Lung microvascular endothelial cell (primary cell): ENCODE data around the gene IFNL1. TPM values are rescaled to one million over a fixed set of nuclear protein-coding genes. Genes with fewer than 3 reads are reported as not detected.
A peak's percentile ranks its signal among the peaks of the same experiment; 100 is the strongest.
"Not testable (repeated sequence)": the region's sequence is repeated elsewhere in the genome, so short reads cannot be mapped to it uniquely, and the experiment has no call there.

ENCODE experiments used
- DNase-seq, 2 donors: peaks; one replicate each; pipeline versions ENCODE4 v3.0.0 to v3.0.0-alpha.2; 2010; ENCODE audit warnings: low read depth in 2 of 2
- total RNA-seq: library from RNA; depleted of rRNA; stranded (reverse); fragments of >200 nt; gene quantifications from 2 replicates; pipeline ENCODE4 v1.2.1, GENCODE V29; 2014

IFNL1 gene
- total RNA-seq, 1 donor from 2014 or later, result not detected

- no peak for DNase-seq
These were observed 36.1 kb downstream of the IFNL1 start for GRCh38 chr19:39332293-39332692.

GRCh38 chr19:39332738-39333137 lies 36.5 kb downstream of the IFNL1 start:
- DNase-seq, result not testable (repeated sequence)

- DNase-seq, result no peak
These were observed 37.3 kb downstream of the IFNL1 start for GRCh38 chr19:39333507-39333906.

DNA sequence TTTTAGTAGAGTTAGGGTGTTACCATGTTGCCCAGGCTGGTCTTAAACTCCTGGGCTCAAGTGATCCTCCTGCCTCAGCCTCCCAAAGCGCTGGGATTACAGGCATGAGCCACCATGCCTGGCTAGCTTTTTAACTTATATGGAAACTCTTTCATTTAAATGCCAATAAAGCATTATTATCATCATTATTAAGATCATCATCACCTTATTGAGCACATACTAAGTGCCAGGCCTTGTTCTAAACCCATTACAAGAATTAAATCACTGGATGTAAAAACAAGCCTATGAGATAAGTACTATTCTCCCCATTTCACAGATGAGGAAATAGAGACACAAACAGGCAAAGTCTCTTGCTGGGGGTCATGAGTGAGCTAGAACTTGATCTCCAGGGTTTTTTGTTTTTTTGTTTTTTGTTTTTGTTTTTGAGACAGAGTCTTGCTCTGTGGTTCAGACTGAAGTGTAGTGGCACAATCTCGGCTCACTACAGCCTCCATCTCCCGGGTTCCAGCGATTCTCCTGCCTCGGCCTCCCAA lies 38.3 kb downstream of the IFNL1 start:
- DNase-seq, result no peak

GRCh38 chr19:39335168-39335548 lies 39.0 kb downstream of the IFNL1 start:
- peak in 1 of 2 donors; percentile 58 for DNase-seq

- no peak for DNase-seq
These were observed 40.3 kb downstream of the IFNL1 start for GRCh38 chr19:39336483-39336882.

DNA sequence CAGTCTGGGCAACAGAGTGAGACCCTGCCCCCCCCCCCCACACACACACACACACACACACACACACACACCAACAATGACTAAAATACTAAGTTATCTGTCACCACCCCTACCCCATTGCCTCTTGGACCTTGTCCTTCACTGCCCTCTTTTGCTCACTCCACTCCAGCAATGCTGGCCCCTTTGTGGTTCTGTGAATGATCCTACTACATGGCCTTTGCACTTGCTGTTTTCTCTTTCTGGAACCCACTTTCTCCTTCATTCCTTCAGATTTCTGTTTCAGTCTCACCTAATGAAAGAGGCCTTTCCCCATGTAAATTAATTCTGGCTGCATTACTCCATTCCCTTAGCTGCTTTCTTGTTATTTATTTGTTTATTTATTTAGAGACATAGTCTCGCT lies 43.5 kb downstream of the IFNL1 start:
- no peak for DNase-seq

DNA sequence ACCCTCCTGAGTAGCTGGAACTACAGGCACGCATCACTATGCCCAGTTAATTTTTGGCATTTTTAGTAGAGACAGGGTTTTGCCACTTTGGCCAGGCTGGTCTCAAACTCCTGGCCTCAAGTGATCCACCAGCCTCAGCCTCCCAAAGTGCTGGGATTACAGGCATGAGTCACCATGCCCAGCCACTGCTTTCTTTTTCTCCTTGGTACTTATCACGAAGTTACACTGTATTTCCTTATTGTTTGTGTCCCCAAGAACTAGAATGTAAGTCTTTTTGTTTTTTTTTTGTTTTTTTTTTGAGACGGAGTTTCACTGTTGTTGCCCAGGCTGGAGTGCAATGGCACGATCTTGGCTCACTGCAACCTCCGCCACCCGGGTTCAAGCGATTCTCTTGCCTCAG lies 43.9 kb downstream of the IFNL1 start:
- not testable (repeated sequence) for DNase-seq

DNA sequence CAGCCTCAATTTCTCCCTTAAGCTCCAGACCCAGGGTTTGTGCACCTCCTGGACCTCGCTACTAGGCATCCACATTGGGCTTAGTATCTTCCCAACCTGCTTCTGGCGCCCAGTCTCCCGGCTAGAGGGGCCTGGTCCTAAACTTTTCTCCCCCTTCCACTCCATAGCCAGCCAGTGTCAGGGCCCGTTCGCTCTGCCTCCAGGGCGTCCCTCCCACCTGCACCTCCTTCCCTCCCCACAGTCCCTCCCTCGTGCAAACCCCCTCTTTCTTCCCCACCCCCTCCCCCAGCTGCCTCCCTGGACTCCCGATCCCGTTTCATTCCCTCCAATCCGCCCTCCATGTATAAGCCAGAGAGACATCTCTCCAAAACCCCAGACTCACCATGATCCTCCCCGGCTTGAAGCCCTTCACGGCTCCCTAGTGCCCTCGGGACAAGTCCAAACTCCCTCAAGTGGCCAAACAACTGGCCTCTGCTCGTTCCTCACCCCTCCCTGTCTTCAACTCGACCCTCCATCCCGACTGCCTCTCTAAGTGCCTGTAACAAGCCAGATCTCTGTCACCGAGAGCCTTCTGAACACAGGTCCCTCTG lies 45.0 kb downstream of the IFNL1 start:
- no peak for DNase-seq

DNA sequence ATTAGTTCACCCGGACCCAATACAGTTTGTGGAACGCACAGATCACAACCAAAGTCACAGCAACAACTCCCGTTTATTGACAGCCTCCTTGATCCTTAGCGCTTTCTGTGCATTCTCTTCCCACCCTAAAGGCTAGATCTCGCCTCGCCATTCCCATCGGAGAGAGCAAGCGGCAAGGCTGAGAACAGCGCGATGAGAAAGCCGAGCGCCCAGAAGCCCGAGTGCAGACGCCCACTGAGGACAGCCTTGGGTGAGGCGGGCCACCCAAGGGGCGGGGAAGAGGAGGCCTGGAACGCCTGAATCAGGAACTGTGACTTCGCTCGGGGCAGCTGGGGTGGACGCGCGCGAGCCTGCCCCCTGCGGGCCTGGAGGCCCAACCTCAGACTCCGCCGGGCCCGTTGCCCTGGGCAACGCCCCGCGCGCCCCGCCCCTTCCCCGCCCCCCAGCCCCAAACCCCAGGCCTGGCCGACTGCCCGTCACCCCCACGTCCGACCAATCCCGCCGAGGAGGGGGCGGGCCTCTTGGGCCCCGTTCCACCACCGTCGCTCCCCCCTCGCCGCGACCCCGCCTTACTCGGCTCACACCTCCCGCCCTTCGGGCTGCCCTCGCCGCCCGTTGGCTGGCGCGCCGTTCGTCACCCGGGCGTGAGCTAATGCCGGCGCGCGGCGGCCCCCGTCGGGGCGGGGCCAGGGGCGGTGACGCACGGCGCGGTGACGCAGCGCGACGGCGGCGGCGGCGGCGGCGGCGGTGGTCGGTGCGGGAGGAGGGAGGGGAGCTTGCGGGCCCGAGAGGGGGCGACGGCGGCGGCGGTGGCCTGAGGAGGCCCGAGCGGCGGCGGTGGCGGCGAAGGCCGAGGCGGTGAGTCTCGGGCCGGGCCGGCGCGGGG lies 45.8 kb downstream of the IFNL1 start, which contains the start of gene SAMD4B:
Gene SAMD4B (plus strand): TSS at position 703 of the 886 bp plus-strand sequence. CDS start 14,473 bp downstream, outside the sequence.
- DNase-seq, result peak; percentile 99

- DNase-seq, result peak in 1 of 2 donors; percentile 21
These were observed 46.6 kb downstream of the IFNL1 start for GRCh38 chr19:39342647-39343305.

- DNase-seq, result no peak
These were observed 49.7 kb downstream of the IFNL1 start for GRCh38 chr19:39345956-39346355.

GRCh38 chr19:39347332-39348164 lies 51.3 kb downstream of the IFNL1 start:
- peak in 1 of 2 donors; percentile 42 for DNase-seq

Other genes with a start within 250 kb of the IFNL1 start
- not detected in 2 replicates for gene ACP7, start 212.0 kb upstream of the IFNL1 start, total RNA-seq
- gene PAK4, start 170.6 kb upstream of the IFNL1 start, total RNA-seq, result 2.6 and 3.1 TPM in 2 replicates
- not detected in 2 replicates for gene NCCRP1, start 99.4 kb upstream of the IFNL1 start, total RNA-seq
- gene SYCN, start 92.1 kb upstream of the IFNL1 start, total RNA-seq, result not detected in 2 replicates
- not detected in 2 replicates for gene IFNL3, start 51.4 kb upstream of the IFNL1 start, total RNA-seq
- not detected in 2 replicates for gene IFNL4, start 47.6 kb upstream of the IFNL1 start, total RNA-seq
- gene IFNL2, start 28.0 kb upstream of the IFNL1 start, total RNA-seq, result not detected in 2 replicates
- 0.44 and 0.60 TPM in 2 replicates for gene LRFN1, start 24.5 kb downstream of the IFNL1 start, total RNA-seq
- 173 and 220 TPM in 2 replicates for gene GMFG, start 39.6 kb downstream of the IFNL1 start, total RNA-seq
- 20.7 and 21.8 TPM in 2 replicates for gene SAMD4B, start 46.0 kb downstream of the IFNL1 start, total RNA-seq
- gene PAF1, start 94.7 kb downstream of the IFNL1 start, total RNA-seq, result 20.5 and 23.6 TPM in 2 replicates
- 11.1 and 13.5 TPM in 2 replicates for gene MED29, start 95.0 kb downstream of the IFNL1 start, total RNA-seq
- 0.44 and 4.0 TPM in 2 replicates for gene ZFP36, start 110.4 kb downstream of the IFNL1 start, total RNA-seq
- 10.1 and 10.5 TPM in 2 replicates for gene PLEKHG2, start 116.3 kb downstream of the IFNL1 start, total RNA-seq
- gene RPS16, start 139.5 kb downstream of the IFNL1 start, total RNA-seq, result 200 and 211 TPM in 2 replicates
- gene SUPT5H, start 149.2 kb downstream of the IFNL1 start, total RNA-seq, result 26.6 and 39.3 TPM in 2 replicates
- 40.9 and 41.4 TPM in 2 replicates for gene TIMM50, start 184.4 kb downstream of the IFNL1 start, total RNA-seq
- gene DLL3, start 202.5 kb downstream of the IFNL1 start, total RNA-seq, result under 0.01 and 0.22 TPM in 2 replicates
- gene SELENOV, start 218.7 kb downstream of the IFNL1 start, total RNA-seq, result not detected in 2 replicates
- gene EID2B, start 236.4 kb downstream of the IFNL1 start, total RNA-seq, result 2.0 and 2.4 TPM in 2 replicates
- gene EID2, start 243.8 kb downstream of the IFNL1 start, total RNA-seq, result 12.9 and 14.3 TPM in 2 replicates